T47D (cell line): ENCODE measurements around the gene FSIP1.
A peak's percentile ranks its signal among the peaks of the same experiment; 100 is the strongest.

Experiments
- DNase-seq, 2 experiments: peaks; one replicate each; pipeline versions ENCODE4 v3.0.0 to v3.0.0-alpha.2; 2011 to 2012; ENCODE audit warnings: low read depth in 1 of 2, low spot score in 1 of 2
- JUND ChIP-seq: IDR thresholded peaks from 2 replicates; pipeline ENCODE4 v1.6.1; 2012; ENCODE audit warnings: low read depth
- in situ Hi-C: cut with HindIII; loops from 2 replicates; pipeline ENCODE4 v1.10.0; 2016; ENCODE audit warnings: low sequenced_read_pairs, low pct_unique_long_range_greater_than_20kb

The FSIP1 gene

GRCh38 chr15:39639037-39639436, 143.6 kb downstream of the FSIP1 start:
- TF ChIP-seq JUND: no peak
- in situ Hi-C loops: no loop called here
- DNase-seq: no peak

- in situ Hi-C loops: no loop called here
- DNase-seq: no peak
- TF ChIP-seq JUND: no peak
These were observed 144.6 kb downstream of the FSIP1 start for GRCh38 chr15:39638041-39638440.

GRCh38 chr15:39631357-39631756, 151.3 kb downstream of the FSIP1 start:
- TF ChIP-seq JUND: no peak
- DNase-seq: no peak
- in situ Hi-C loops: no loop called here

- DNase-seq: peak in 1 of 2 experiments; percentile 30
- no peak for TF ChIP-seq JUND
- in situ Hi-C loops: no loop called here
These were observed 152.7 kb downstream of the FSIP1 start for GRCh38 chr15:39629906-39630305.

- in situ Hi-C loops: no loop called here
- DNase-seq: no peak
- TF ChIP-seq JUND: no peak
These were observed 153.3 kb downstream of the FSIP1 start for GRCh38 chr15:39629371-39629770.

- no peak for TF ChIP-seq JUND
- no peak for DNase-seq
- in situ Hi-C loops: no loop called here
These were observed 153.9 kb downstream of the FSIP1 start for GRCh38 chr15:39628546-39629257.

- DNase-seq: peak in 1 of 2 experiments; percentile 48
- no peak for TF ChIP-seq JUND
- in situ Hi-C loops: no loop called here
These were observed 154.5 kb downstream of the FSIP1 start for GRCh38 chr15:39628144-39628508.

GRCh38 chr15:39627451-39628143, 155.0 kb downstream of the FSIP1 start:
- no peak for TF ChIP-seq JUND
- in situ Hi-C loops: no loop called here
- DNase-seq: peak in 1 of 2 experiments; percentile 23

GRCh38 chr15:39625856-39626255, 156.8 kb downstream of the FSIP1 start:
- in situ Hi-C loops: no loop called here
- no peak for DNase-seq
- TF ChIP-seq JUND: no peak

GRCh38 chr15:39625451-39625850, 157.2 kb downstream of the FSIP1 start:
- no peak for TF ChIP-seq JUND
- in situ Hi-C loops: no loop called here
- no peak for DNase-seq

- no peak for TF ChIP-seq JUND
- no peak for DNase-seq
- in situ Hi-C loops: no loop called here
These were observed 157.8 kb downstream of the FSIP1 start for GRCh38 chr15:39624806-39625205.

GRCh38 chr15:39623529-39623931, 159.1 kb downstream of the FSIP1 start:
- in situ Hi-C loops: no loop called here
- no peak for TF ChIP-seq JUND
- no peak for DNase-seq

- in situ Hi-C loops: no loop called here
- peak in 1 of 2 experiments; percentile 84 for DNase-seq
- TF ChIP-seq JUND: peak; percentile 63; the same call in 1 of the 2 replicates
These were observed 159.8 kb downstream of the FSIP1 start for GRCh38 chr15:39622660-39623516.
